Measurements from ENCODE around the gene EPB41L2. TPM values are rescaled to one million over a fixed set of nuclear protein-coding genes. Genes with fewer than 3 reads are reported as not detected.

EPB41L2 gene
- total RNA-seq, 2 experiments from 2014 or later, result 9.5 to 12.3 TPM

GRCh38 chr6:131080084-131080483 lies 17.0 kb upstream of the EPB41L2 start:
- Mint-ChIP-seq H3K9me3 (no peaks in the 10 kb centered on the region), H3K4me1 (ENCODE audit: low read depth) (no peaks in the 10 kb centered on the region), H3K36me3 (ENCODE audit: low read depth) (no peaks in the 10 kb centered on the region), H3K27ac (no peak overlapping the region), H3K4me3 (no peak overlapping the region), H3K27me3 (no peaks in the 10 kb centered on the region)
- ATAC-seq (ENCODE audit: poor library complexity) (no peak), DNase-seq (no peak)
- H3K27me3 ChIP-seq (ENCODE audit: control insufficient read depth in 1 of 2, insufficient read depth in 2 of 2, low read length in 2 of 2), result no peaks in the 10 kb centered on the region
- TF ChIP-seq, protein P1, sequence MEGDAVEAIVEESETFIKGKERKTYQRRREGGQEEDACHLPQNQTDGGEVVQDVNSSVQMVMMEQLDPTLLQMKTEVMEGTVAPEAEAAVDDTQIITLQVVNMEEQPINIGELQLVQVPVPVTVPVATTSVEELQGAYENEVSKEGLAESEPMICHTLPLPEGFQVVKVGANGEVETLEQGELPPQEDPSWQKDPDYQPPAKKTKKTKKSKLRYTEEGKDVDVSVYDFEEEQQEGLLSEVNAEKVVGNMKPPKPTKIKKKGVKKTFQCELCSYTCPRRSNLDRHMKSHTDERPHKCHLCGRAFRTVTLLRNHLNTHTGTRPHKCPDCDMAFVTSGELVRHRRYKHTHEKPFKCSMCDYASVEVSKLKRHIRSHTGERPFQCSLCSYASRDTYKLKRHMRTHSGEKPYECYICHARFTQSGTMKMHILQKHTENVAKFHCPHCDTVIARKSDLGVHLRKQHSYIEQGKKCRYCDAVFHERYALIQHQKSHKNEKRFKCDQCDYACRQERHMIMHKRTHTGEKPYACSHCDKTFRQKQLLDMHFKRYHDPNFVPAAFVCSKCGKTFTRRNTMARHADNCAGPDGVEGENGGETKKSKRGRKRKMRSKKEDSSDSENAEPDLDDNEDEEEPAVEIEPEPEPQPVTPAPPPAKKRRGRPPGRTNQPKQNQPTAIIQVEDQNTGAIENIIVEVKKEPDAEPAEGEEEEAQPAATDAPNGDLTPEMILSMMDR (IDR thresholded peaks at IDR 0.05), result no peak
- no peaks in the 10 kb centered on the region for H3K4me1 ChIP-seq (ENCODE audit: insufficient read depth, low read length)
- POLR2A ChIA-PET, result no interaction called here
- H3K36me3 ChIP-seq (ENCODE audit: insufficient read depth, low read length), result no peaks in the 10 kb centered on the region
- no peak overlapping the region for H3K4me3 ChIP-seq (ENCODE audit: low read length)
- intact Hi-C loops (cut with DNase I, micrococcal nuclease), result no loop called here
- no peaks in the 10 kb centered on the region for H3K9me3 ChIP-seq (ENCODE audit: control insufficient read depth in 1 of 2, insufficient read depth in 1 of 2, low read length in 2 of 2)
- CTCF ChIA-PET, result no interaction called here
- H3K27ac ChIP-seq (ENCODE audit: low read depth in 1 of 2, low read length in 2 of 2), result no peak overlapping the region

- CTCF ChIA-PET, result no interaction called here
Observed at GRCh38 chr6:131073577-131073976, 10.5 kb upstream of the EPB41L2 start.

DNA sequence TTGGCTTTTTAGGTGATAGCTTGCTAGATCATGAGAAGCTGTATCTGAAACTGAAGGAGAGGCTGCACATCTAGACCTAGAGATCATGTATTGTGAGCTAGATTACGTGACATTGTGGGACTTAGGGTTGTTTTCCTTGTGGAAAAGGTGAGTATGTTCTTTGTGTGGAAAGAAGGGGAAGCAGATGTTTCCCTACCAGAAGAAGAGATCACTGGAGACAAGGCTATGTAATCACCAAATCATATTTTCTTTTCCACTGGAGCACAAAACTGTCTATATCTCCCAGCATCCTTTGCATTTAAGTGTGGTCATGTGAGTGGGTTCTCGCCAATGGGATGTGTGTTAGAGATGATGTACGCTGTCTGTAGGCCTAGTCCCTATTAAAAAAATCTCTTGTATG lies 7.0 kb upstream of the EPB41L2 start:
- Histone ChIP-seq H3K27ac (ENCODE audit: low read depth in 1 of 2, low read length in 2 of 2) (no peak overlapping the region), H3K36me3 (ENCODE audit: insufficient read depth, low read length) (no peaks in the 10 kb centered on the region), H3K9me3 (ENCODE audit: control insufficient read depth in 1 of 2, insufficient read depth in 1 of 2, low read length in 2 of 2) (no peaks in the 10 kb centered on the region), H3K27me3 (ENCODE audit: control insufficient read depth in 1 of 2, insufficient read depth in 2 of 2, low read length in 2 of 2) (no peaks in the 10 kb centered on the region), H3K4me1 (ENCODE audit: insufficient read depth, low read length) (no peaks in the 10 kb centered on the region), H3K4me3 (ENCODE audit: low read length) (no peak overlapping the region)
- Mint-ChIP-seq H3K9me3 (peaks cover 2% of the 10 kb centered on the region), H3K4me3 (no peak overlapping the region), H3K4me1 (ENCODE audit: low read depth) (no peaks in the 10 kb centered on the region), H3K27me3 (no peaks in the 10 kb centered on the region), H3K27ac (no peak overlapping the region), H3K36me3 (ENCODE audit: low read depth) (no peaks in the 10 kb centered on the region)
- ChIA-PET CTCF (no interaction called here), POLR2A (no interaction called here)
- ATAC-seq (ENCODE audit: poor library complexity), result no peak
- DNase-seq, result no peak
- TF ChIP-seq, protein P1 (IDR thresholded peaks at IDR 0.05), result no peak
- intact Hi-C loops (cut with DNase I, micrococcal nuclease), result no loop called here

More at GRCh38 chr6:131073577-131073976, 10.5 kb upstream of the EPB41L2 start:
- no peaks in the 10 kb centered on the region for H3K36me3 ChIP-seq (ENCODE audit: insufficient read depth, low read length)
- Mint-ChIP-seq H3K9me3 (peaks cover 2% of the 10 kb centered on the region), H3K4me1 (ENCODE audit: low read depth) (no peaks in the 10 kb centered on the region), H3K27ac (no peak overlapping the region), H3K27me3 (no peaks in the 10 kb centered on the region), H3K36me3 (ENCODE audit: low read depth) (no peaks in the 10 kb centered on the region), H3K4me3 (no peak overlapping the region)
- intact Hi-C loops (cut with DNase I, micrococcal nuclease), result no loop called here
- ATAC-seq (ENCODE audit: poor library complexity) (no peak), DNase-seq (no peak)
- no peaks in the 10 kb centered on the region for H3K4me1 ChIP-seq (ENCODE audit: insufficient read depth, low read length)
- H3K4me3 ChIP-seq (ENCODE audit: low read length), result no peak overlapping the region
- H3K27me3 ChIP-seq (ENCODE audit: control insufficient read depth in 1 of 2, insufficient read depth in 2 of 2, low read length in 2 of 2), result no peaks in the 10 kb centered on the region
- POLR2A ChIA-PET, result no interaction called here
- H3K27ac ChIP-seq (ENCODE audit: low read depth in 1 of 2, low read length in 2 of 2), result no peak overlapping the region
- TF ChIP-seq, protein P1 (IDR thresholded peaks at IDR 0.05), result no peak
- no peaks in the 10 kb centered on the region for H3K9me3 ChIP-seq (ENCODE audit: control insufficient read depth in 1 of 2, insufficient read depth in 1 of 2, low read length in 2 of 2)

Measured in CD4-positive, alpha-beta T cell (primary cell).